ENCODE data around the gene TMEM213. TPM values are rescaled to one million over a fixed set of nuclear protein-coding genes. Genes with fewer than 3 reads are reported as not detected.
"Not testable (repeated sequence)": the region's sequence is repeated elsewhere in the genome, so short reads cannot be mapped to it uniquely, and the experiment has no call there.

Gene TMEM213
- total RNA-seq, 2 donors from 2014 or later = not detected

DNA sequence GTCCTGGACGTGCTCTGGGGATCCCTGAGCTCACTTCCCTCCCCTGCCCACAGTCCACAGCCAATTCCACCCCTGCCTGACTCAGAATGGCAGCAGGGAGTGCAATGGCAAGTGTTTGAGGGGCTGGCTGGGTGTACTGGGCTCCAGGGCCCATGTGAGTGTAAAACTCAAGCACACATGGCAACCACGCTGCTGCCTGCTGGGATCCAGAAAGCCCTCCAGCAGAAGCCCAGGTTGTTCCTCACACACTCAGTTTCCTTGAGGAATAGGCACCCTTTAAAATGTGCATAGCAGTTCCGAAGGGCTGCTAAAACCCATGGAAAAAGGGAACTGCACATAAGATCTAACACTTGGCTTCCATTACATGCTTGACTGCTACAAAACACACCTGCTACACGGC lies 11.6 kb downstream of the TMEM213 start:
- no peak for DNase-seq (ENCODE audit: low spot score)
- Histone ChIP-seq H3K4me1 (ENCODE audit: control insufficient read depth in 1 of 2, low read depth in 2 of 2) (no peaks in the 10 kb centered on the region), H3K27ac (no peak overlapping the region), H3K36me3 (no peaks in the 10 kb centered on the region), H3K4me3 (no peak overlapping the region), H3K9me3 (no peaks in the 10 kb centered on the region), H3K27me3 (replicated peaks; ENCODE audit: insufficient read depth) (no peaks in the 10 kb centered on the region)
- no peak for ATAC-seq (ENCODE audit: insufficient number of reproducible peaks, low FRiP score, low read depth)
- TF ChIP-seq, protein P1, sequence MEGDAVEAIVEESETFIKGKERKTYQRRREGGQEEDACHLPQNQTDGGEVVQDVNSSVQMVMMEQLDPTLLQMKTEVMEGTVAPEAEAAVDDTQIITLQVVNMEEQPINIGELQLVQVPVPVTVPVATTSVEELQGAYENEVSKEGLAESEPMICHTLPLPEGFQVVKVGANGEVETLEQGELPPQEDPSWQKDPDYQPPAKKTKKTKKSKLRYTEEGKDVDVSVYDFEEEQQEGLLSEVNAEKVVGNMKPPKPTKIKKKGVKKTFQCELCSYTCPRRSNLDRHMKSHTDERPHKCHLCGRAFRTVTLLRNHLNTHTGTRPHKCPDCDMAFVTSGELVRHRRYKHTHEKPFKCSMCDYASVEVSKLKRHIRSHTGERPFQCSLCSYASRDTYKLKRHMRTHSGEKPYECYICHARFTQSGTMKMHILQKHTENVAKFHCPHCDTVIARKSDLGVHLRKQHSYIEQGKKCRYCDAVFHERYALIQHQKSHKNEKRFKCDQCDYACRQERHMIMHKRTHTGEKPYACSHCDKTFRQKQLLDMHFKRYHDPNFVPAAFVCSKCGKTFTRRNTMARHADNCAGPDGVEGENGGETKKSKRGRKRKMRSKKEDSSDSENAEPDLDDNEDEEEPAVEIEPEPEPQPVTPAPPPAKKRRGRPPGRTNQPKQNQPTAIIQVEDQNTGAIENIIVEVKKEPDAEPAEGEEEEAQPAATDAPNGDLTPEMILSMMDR (IDR thresholded peaks at IDR 0.05) = no peak

DNA sequence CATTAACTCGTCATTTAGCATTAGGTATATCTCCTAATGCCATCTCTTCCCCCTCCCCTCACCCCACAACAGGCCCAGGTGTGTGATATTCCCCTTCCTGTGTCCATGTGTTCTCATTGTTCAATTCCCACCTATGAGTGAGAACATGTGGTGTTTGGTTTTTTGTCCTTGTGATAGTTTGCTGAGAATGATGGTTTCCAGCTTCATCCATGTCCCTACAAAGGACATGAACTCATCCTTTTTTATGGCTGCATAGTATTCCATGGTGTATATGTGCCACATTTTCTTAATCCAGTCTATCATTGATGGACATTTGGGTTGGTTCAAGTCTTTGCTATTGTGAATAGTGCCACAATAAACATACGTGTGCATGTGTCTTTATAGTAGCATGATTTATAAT lies 13.5 kb downstream of the TMEM213 start:
- not testable (repeated sequence) for ATAC-seq (ENCODE audit: insufficient number of reproducible peaks, low FRiP score, low read depth); H3K27ac ChIP-seq; H3K4me3 ChIP-seq; H3K4me1 ChIP-seq (ENCODE audit: control insufficient read depth in 1 of 2, low read depth in 2 of 2); H3K36me3 ChIP-seq; H3K27me3 ChIP-seq (replicated peaks; ENCODE audit: insufficient read depth); H3K9me3 ChIP-seq; DNase-seq (ENCODE audit: low spot score)

- Histone ChIP-seq H3K27me3 (replicated peaks; ENCODE audit: insufficient read depth) (no peaks in the 10 kb centered on the region), H3K9me3 (no peaks in the 10 kb centered on the region), H3K4me1 (ENCODE audit: control insufficient read depth in 1 of 2, low read depth in 2 of 2) (no peaks in the 10 kb centered on the region), H3K36me3 (no peaks in the 10 kb centered on the region), H3K4me3 (no peak overlapping the region), H3K27ac (no peak overlapping the region)
- DNase-seq (ENCODE audit: low spot score) (no peak), ATAC-seq (ENCODE audit: insufficient number of reproducible peaks, low FRiP score, low read depth) (no peak)
- TF ChIP-seq, protein P1 (IDR thresholded peaks at IDR 0.05) = no peak
These were observed 16.2 kb downstream of the TMEM213 start for GRCh38 chr7:138813945-138814344.

DNA sequence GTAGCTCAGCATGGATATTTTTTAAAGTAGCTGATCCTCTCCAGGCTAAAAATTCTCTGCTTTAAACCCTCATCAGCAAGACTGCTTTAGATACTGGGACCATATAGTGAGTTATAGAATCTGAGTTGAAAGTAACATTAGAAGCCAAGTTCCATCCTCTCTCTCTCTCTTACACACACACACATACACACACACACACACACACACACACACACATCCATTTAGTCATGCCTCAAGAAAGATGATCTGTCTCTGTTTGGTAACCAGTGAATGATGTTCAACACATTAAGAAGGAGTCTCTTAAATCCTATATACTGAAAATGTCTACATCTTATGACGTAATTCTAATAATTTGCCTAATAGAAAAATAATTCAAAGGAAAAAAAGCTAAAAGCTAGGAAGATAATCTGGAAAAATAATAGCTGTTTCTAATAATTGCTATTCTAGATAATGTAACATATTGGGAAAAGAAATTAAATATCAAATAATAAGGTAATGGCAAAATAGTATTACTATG lies 17.1 kb downstream of the TMEM213 start:
- Histone ChIP-seq H3K36me3 (no peaks in the 10 kb centered on the region), H3K4me1 (ENCODE audit: control insufficient read depth in 1 of 2, low read depth in 2 of 2) (no peaks in the 10 kb centered on the region), H3K27me3 (replicated peaks; ENCODE audit: insufficient read depth) (no peaks in the 10 kb centered on the region), H3K4me3 (no peak overlapping the region), H3K9me3 (no peaks in the 10 kb centered on the region), H3K27ac (no peak overlapping the region)
- TF ChIP-seq, protein P1 (IDR thresholded peaks at IDR 0.05) = no peak
- ATAC-seq (ENCODE audit: insufficient number of reproducible peaks, low FRiP score, low read depth) (no peak), DNase-seq (ENCODE audit: low spot score) (no peak)

DNA sequence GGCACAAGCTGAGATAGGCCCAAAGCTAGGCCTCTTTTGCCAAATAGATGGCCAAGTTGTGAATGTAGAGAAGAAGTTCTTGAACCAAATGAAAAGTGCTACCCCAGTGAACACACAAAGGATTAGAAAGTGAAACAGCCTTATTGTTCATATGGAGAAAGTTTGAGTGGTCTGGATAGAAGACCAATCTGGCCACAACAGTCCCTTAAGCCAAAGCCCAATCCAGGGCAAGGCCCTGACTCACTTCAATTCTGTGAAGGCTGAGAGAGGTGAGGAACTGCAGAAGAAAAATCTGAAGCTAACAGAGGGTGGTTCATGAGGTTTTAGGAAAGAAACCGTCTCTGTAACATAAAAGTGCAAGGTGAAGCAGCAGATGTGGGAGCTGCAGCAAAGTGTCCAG lies 18.9 kb downstream of the TMEM213 start:
- ATAC-seq (ENCODE audit: insufficient number of reproducible peaks, low FRiP score, low read depth) (no peak), DNase-seq (ENCODE audit: low spot score) (no peak)
- no peaks in the 10 kb centered on the region for H3K4me1 ChIP-seq (ENCODE audit: control insufficient read depth in 1 of 2, low read depth in 2 of 2)
- H3K27me3 ChIP-seq (replicated peaks; ENCODE audit: insufficient read depth) = no peaks in the 10 kb centered on the region
- no peak overlapping the region for H3K4me3 ChIP-seq
- TF ChIP-seq, protein P1 (IDR thresholded peaks at IDR 0.05) = no peak
- no peaks in the 10 kb centered on the region for H3K36me3 ChIP-seq
- no peak overlapping the region for H3K27ac ChIP-seq
- no peaks in the 10 kb centered on the region for H3K9me3 ChIP-seq

DNA sequence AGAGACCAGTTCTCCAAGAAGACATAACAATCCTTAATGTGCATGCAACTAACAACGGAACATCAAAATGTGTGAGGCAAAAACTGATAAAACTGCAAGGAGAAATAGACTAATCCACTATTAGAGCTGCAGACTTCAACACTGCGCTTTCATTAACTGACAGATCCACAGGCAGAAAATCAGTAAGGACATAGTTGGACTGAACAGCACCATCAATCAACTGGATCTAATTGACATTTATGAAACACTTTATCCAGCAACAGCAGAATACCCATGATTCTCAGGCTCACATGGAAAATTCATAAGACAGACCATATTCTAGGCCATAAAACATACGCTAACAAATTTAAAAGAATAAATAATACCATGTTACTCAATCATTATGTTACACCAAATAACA lies 21.8 kb downstream of the TMEM213 start:
- Histone ChIP-seq H3K27ac (no peak overlapping the region), H3K27me3 (replicated peaks; ENCODE audit: insufficient read depth) (no peaks in the 10 kb centered on the region), H3K4me3 (no peak overlapping the region), H3K9me3 (no peaks in the 10 kb centered on the region), H3K36me3 (no peaks in the 10 kb centered on the region), H3K4me1 (ENCODE audit: control insufficient read depth in 1 of 2, low read depth in 2 of 2) (no peaks in the 10 kb centered on the region)
- DNase-seq (ENCODE audit: low spot score) = no peak
- TF ChIP-seq, protein P1 (IDR thresholded peaks at IDR 0.05) = no peak
- no peak for ATAC-seq (ENCODE audit: insufficient number of reproducible peaks, low FRiP score, low read depth)

All from thoracic aorta (tissue), 2 donors.